GM18499 (cell line): ENCODE measurements around the gene ZSWIM7.
A peak's percentile ranks its signal among the peaks of the same experiment; 100 is the strongest.
"Not testable (repeated sequence)": the region's sequence is repeated elsewhere in the genome, so short reads cannot be mapped to it uniquely, and the experiment has no call there.

Source experiments
- ATAC-seq: cut with Tn5 transposase; IDR thresholded peaks from one replicate; pipeline ENCODE4 v1.9.1; 2021; ENCODE audit warnings: moderate number of reproducible peaks; ENCODE audit not compliant: insufficient read depth, unreplicated experiment

ZSWIM7 gene

DNA sequence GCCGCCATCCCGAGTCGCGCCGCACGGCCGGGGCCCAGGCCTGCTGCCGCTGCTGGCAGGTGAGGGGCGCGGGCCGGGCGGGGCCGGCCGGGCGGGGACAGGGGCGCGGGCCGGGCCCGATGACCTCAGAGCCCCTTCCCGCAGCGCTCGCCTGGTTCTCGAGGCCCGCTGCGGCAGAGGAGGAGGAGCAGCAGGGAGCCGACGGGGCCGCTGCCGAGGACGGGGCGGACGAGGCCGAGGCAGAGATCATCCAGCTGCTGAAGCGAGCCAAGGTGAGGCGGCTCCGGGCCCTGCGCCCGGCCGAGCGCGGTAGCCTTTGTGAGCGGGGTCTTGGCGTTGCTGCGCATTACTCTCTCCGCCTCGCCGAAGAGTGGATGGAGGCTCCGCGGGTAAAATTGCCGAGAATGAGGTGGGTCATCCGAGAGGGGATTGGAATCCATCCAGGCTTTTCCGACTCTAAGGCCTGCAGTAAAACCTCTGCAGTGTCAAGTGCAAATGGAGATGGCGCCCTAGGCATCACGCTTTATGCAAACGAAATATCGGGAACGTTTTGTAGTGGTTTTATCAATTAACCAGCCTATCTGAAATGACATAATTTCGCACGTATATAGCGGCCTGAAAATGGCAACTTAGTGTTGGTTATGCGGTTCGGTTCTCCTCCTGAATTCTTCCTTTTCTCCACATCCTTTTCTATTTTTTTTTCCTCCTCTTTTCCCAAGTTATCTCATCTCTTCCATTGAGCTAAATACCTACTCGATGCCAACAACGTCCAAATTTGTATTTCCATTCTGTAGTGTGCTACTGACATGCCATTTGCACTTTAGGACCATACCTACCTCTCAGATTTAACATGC, 697 bp upstream of the ZSWIM7 start:
- peak; percentile 12 for ATAC-seq

DNA sequence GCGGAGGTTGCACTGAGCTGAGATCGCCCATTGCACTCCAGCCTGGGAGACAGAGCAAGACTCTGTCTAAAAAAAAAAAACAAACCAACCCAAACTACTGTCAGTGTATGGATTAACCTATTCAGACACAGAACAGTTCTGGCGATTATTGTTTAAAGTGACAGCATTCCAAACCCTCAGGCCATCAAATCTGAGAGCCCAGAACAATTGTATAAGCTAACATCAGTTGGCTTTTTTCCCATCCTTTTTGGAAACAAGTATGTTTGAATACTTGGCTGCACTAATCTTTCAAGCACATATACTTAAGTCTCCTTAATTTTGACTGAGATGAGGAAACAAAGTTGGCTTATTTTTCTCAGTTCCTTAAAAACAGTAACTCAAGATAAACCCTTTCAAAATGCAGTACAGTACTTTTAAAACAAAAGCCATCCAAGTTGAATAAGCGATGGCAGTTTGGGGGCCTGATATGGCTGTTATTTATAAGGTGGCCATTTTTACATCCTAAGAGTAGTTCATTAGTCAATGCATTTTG, 1.4 kb downstream of the ZSWIM7 start:
- ATAC-seq: no peak

DNA sequence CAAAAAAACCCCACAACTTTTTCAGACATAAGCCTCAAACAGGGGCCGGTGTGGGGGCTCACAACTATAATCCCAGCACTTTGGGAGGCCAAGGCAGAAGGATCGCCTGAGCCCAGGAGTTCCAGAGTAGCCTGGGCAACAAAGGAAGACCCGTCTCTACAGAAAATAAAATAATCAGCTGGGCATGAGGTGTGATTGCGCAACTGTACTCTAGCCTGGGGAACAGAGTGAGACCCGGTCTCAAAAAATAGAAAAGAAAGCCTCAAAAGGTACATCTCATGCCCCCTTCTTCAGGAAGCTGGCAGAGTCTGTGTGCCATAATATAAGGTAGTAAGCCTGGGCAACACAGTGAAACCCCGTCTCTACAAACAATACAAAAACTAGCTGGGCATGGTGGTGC, 3.2 kb downstream of the ZSWIM7 start:
- no peak for ATAC-seq

DNA sequence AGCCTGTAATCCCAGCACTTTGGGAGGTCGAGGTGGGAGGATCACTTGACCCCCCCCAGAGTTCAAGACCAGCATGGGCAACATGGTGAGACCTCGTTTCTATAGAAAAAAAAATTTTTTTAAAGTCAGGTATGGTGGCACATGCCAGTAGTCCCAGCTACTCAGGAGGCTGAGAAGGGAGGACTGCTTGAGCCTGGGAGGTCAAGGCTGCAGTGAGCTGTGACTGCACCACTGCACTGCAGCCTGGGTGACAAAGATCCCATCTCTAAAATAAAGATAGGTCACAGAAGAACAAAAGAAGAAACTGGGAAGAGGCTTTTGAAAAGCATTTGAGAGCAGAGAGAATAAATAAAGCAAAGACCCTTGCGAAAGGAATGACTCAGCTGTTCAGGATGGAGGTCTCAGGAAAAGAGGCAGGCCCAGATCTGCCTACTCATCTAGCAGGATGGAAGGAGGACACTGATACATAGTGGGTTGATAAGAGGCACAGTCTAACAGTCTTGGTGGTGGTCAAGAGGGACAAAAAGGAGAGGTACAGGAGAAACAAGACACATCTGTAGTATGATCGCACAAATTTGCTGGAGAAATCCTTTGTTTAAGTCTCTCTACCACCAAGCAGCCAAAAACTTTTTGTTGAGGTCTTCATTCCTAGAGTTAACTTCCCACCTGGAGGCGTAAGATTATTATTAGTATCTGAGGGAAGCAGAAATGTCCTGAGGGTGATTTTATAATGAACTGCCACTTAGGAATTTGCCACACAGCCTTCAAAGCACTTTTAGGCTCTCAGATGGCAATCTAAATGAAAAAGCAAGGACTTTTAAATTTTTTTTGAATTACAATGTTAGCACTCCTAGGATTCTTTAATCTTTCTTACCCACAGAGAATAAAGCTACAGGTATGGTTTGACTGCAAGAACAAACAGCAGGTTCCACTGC, 17.6 kb downstream of the ZSWIM7 start:
- no peak for ATAC-seq

DNA sequence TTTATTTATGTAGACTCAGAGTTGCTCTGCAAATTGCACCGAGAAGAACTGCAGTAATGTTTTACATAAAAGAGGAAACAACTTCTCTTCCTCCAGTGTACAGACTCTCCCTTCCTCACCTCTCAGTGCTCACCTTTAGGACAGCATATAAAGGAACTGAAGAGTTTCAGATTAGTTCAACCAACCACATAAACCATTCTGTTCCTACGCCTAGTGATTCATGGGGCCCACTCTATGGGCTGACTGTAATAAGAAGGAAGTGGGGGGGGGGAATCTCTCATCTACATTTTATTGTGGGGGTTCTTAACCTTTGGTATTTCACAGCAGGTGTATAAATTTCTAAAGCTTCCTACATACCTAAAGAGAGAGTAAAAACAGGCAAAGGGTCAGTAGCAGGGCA, 18.3 kb downstream of the ZSWIM7 start:
- peak; percentile 94 for ATAC-seq

DNA sequence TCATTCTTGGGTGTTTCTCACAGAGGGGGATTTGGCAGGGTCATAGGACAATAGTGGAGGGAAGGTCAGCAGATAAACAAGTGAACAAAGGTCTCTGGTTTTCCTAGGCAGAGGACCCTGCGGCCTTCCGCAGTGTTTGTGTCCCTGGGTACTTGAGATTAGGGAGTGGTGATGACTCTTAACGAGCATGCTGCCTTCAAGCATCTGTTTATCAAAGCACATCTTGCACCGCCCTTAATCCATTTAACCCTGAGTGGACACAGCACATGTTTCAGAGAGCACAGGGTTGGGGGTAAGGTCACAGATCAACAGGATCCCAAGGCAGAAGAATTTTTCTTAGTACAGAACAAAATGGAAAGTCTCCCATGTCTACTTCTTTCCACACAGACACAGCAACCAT, 20.5 kb downstream of the ZSWIM7 start:
- not testable (repeated sequence) for ATAC-seq

DNA sequence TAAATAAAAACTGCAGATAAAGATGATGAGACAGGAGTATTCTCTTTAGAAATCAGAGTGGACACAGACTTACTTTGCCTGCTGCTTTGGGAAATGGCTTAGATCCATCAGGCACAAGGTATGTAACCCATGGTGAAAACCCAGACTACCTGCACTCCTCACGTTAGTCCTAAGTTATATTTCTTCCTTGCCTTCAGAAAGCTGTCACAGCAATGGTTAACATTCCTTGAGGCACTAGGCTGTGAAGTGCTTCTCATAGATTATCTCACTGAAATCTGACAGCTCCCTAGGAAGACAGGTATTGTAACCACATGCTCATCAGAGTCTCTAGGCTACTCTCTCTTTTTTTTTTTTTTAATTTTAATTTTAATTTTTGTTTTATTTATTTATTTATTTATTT, 20.9 kb downstream of the ZSWIM7 start:
- ATAC-seq: no peak

DNA sequence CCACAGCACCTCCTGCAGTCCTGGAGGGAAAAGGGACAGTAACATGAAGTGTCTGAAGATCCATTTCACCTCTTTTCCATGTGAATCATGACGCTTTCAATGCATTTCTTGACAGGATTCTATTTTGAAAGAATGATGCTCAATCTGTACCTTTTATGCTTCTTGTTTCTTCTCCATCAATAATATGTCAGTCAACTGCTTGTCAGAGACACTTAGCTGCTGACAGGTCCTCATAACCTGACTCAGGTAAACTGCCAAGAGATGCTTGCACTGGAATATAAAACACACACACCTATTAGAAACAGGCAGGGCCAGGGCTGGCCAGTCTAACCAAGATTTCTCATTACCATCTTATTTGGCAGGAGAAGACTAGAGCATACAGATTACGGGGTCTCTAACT, 21.6 kb downstream of the ZSWIM7 start:
- no peak for ATAC-seq

DNA sequence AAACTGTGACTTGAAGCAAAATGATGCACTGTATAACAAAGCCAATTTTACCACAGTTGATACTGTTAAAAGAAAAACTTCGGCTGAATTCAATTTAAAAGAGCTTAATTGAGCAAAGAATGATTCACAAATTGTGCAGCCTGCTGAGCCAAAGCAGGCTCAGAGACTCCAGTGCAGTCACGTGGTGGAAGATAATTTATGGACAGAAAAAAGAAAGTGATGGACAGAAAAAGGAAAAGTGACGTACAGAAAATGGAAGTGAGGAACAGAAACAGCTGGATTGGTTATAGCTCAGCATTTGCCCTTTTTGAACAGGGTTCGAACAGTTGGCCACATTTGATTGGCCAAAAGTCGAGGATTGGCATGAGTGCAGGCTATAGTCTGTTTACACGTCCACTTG, 25.7 kb downstream of the ZSWIM7 start:
- ATAC-seq: no peak

DNA sequence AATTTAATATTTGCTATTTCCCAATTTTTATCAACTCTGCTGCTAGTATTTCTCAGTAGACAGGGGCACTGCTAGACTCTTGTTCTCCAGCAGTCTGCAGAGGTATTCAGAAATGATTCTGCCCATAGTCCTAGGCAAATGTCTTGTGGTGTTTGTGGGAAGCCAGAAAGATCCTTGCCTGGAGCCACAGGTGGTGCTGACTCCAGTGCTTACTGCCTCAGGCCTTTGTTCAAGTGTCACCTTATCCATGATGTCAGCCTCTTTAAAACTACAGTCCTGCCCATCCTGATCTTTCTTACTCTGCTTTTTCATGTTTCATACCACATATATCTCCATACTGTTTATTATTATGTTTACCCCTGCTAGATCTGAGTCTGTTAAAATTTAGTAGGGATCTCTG, 26.5 kb downstream of the ZSWIM7 start:
- no peak for ATAC-seq

DNA sequence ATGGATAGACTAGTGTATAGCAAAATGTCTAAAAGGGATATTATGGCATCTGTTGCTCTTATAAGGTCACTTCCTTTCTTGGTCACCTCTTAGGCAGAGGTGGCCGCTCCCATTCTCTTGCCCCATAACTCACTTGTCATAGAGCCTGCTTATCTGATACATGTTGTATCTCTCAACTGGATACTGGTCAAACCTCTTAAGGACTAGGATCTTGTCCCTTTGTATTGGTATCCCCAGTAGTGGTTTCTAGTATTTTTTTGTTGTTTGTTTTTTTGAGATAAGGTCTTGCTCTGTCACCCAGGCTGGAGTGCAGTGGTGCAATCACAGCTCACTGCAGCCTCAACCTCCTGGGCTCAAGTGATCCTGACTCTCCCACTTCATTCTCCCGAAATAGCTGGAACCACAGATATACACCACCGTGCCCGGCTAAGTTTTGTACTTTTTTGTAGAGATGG, 27.0 kb downstream of the ZSWIM7 start:
- no peak for ATAC-seq

DNA sequence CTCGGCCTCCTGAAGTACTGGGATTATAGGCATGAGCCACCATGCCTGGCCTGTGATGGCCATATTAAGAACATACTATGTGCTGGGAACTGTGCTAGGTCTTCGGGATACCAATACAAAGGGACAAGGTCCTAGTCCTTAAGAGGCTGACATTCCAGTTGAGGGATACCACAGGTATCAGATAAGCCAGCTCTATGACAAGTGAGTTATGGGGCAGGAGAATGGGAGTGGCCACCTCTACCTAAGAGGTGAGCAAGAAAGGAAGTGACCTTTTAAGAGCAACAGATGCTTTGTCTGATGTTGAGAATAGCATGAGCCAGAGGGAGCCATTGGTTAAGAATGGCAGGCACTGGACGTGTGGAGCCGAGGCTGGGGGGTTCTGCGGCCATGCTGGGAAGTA, 27.6 kb downstream of the ZSWIM7 start:
- no peak for ATAC-seq

DNA sequence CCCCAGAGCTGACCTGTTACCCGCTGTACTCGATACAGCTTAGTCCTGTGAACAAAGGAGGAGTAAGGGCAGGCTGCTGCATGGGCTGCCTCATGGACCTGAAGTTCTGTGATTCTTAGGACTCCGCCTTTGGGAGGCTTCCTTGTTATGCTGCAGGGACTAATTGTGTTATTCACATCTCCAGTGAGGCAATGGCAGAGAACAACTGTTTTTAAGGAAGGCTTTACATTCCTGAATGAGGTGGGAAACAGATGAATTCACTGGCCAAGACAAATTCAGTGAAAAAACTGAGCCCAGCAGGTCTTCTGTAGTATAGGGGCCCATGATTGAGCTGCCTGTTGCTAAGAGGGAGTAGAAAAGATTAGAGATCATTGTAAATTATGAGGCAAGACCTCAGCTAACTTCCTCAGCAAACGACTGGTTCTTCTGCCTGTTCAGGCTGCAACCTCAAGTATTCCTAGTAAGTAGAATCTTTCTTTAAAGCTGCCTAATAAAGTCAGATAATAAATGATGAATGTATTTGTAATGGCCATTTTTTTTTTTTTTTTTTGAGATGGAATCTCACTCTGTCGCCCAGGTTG, 28.3 kb downstream of the ZSWIM7 start:
- ATAC-seq: no peak

DNA sequence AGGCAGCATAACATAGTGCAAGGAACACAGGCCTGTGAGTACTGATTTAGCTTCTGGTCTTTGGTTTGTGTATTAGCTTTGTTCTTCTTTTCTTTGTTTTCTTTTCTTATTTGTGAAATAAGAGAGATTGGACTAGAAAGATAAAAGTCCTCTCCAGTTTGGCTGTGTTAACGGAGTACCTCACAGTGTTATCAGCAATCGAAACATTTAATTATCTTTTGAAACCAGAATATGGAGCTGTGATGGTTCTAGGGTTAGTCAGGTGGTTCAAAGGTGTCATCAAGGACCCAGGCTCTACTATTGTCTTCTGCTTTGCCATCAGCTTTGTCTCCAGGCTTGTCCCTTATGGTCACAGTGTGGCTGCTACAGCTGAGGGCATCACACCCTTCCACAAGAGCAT, 29.0 kb downstream of the ZSWIM7 start:
- ATAC-seq: no peak

DNA sequence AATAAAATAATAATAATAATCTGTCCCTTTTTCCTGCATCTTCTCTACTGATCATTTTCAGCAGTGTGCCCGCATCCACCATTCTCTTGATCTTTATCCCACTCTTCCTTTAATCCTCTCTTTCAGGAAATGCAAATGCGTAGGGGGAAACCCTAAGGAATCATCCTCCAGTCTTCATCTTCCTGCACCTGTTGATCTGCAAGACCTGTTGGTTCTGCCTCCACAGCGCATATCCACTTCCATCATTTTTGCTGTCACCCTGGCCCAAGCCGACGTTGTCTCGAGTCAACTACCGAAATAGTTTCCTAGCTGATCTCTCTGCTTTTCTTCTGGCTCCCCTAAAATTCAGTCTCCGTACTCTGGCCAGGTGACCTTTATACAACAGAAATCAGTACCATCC, 30.0 kb downstream of the ZSWIM7 start:
- no peak for ATAC-seq

DNA sequence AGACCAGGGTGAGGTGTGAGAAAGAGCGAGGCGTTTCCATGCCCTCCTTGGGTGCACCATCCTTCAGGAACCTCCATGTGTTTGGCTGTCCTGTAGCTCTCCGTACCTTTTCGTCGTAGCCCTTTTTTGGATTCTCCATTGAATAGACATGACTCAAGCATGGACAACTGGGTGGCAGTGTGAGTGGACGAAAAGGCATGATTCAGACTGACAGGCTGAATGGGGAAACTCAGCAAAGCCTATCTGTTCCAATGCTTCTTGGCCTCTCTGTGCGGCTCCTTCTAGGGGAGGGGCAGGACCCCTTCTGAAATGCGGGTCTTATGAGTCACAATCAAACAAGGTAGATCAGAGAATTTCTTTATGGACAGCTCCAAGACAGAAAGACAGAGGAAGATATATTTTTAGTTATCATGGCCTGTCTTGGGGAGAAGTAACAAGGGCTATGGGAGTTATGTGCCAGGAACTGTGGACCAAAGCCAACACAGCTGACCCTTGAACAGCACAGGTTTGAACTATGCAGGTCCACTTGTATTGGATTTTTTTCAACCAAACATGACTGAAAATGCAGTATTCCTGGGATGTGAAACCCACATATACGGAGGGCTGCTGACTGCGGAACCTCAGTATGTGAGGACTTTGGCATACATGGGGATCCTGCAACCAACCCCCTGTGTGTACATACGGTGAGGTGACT, 31.7 kb downstream of the ZSWIM7 start:
- no peak for ATAC-seq

DNA sequence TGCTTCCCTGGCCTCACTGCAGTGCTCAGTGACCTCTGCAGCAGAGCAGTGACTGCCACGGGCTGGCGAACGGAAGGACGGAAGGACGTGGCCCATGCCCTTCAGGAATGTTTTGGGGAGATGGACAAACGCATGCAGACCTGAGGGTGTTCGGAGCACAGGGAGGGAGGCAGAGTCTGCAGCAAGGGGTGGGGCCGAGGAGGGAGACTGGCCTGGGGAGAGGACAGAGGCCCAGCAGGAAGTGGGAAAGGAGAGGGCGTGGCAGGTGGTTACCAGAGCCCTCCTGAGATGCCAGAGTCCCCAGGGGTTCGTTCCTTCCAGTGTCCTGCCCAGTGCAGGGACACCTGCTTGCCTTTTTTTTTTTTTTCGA, 32.6 kb downstream of the ZSWIM7 start:
- ATAC-seq: no peak

DNA sequence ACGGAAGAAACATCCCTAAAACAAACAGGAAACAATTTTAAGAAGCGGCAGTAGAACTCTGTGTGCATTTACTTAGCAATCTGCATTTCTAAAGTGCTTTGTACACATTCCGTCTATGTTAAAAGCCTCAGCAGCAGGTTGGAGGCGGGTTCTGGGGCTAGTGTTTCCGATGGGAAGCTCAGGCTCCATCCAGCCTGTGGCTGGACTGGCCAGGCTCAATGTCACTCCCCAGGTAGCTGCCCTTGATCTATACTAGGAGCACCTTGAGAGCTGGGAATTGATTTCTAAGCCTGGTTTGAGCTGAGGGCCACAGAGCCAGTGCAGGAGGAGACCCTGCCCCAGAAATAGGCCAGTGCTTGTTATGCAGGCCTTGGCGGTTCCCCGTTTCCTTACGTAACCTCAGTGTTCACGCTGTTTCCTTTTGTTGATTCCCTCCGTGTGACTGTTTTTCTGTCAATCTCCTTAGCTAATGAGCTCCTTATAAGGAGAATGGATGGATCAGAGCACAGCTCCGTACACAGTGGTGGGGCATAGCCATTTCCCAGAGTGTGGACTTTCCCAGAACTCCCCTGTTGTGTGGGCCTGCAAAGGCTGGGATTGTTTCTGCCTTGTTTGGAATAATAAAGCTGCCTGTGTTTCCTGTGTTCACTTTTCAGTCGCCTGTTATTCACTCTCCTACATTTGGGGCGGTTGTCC, 33.2 kb downstream of the ZSWIM7 start:
- ATAC-seq: no peak

DNA sequence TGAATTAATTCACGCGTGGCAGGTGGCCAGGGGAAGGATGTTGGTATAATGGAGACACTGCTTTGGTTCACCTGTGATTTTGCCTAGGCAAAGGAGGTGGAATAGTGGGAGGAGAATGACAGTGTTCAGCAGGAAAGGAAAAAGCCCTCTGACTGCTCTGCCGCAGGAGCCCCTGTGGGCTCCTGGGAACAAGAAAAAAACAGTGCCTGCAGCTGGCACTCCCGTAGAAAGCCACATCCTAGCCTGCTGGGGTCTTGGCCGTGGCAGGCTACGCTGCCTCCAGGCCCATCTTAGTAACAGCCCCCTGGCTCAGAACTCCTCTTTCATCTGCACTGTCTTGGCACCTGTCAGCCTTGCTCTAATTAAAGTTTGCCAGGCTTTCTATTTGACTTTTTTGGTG, 34.0 kb downstream of the ZSWIM7 start:
- no peak for ATAC-seq

DNA sequence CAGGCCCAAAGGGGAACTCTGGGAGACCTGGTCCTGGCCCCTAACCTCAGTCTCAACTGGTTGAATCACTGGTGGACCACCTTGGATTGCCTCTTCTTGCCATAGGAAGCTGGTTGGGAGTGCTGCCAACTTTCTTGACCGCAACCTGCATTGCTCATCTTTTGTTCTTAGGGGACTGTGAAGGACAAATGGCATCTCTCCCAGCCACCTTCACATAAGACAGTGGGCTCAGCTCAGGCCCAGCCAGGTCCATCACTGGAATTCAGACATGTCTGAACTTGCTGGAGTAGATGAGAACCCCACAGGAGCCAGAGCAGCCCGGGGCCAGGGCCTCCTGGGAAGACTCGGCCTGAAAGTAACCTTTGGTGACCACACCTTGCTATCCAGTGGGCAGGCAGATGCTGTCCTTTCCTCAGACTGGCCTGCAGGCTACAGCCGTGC, 35.8 kb downstream of the ZSWIM7 start:
- no peak for ATAC-seq
